Superior temporal gyrus (tissue), 1 donor: ENCODE data around the gene ANKRD6.
A peak's percentile ranks its signal among the peaks of the same experiment; 100 is the strongest.
"Not testable (repeated sequence)": the region's sequence is repeated elsewhere in the genome, so short reads cannot be mapped to it uniquely, and the experiment has no call there.

Experiments used
- DNase-seq: peaks from one replicate; pipeline ENCODE4 v3.0.0-alpha.2; 2016; ENCODE audit errors: extremely low spot score

ANKRD6 gene

DNA sequence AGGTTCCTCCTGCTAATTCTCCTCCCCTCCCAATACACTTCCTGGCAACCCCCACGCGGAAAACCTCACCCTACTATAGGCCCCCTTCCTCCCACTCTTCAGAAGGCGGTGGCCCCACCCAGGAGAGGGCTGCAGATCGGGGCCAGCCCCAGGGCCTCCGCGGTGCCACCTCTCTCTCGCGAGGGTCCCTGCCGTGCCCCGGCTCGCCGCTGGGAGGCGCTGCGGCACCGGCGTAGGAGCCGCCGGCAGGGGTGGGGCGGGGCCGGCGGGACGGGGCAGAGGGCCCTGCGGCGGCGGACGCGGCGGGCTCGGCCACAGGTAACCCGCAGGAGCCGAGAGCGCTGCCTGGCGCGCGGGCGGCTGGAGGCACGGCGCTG is at the start of gene ANKRD6:
TSS of gene ANKRD6 (plus strand) at position 278 of the 377 bp plus-strand sequence. CDS start 133,825 bp downstream, outside the sequence.
- DNase-seq, result peak; percentile 58

DNA sequence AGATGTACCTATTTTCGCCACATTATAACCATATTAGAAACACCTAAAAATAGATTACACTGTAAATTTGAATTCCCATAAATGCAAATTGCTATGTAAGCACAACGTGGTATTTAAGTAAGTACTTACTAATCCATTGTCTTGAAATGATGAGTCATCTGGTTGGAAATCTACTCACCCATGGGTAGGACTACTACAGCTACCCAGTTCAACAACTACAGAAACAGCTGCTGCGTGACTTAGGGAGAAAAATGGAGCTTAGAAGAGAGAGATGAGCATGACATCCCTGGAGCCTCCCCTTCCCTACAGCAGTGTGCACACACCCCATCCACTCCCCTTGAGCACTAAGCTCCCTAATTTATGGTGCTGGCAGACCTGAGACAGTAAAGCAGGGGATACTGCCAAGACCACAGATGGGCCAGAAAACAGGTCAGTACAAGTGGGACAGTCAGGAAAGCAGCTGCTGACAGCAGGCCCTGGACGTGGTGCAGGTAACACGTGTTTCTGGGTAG is 47.7 kb upstream of the ANKRD6 start:
- no peak for DNase-seq

DNA sequence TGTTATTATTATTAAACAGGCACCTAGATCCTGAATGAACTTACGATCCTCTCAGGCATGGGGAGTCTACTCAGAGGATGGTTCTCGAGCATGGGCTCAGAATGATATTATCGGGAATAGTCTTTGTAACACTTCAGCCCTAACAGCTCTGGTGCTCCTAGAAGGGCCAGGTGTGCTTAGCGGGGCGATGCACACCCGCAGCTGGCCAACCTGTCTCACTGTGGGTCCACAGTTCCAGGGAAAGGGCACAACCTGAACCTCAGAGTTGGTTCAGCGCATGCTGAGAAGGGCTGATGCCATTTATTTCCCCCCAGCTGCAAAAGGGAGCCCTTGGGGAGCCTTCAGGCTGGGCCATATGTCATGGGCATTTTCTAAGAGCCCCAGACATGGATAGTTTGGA is 47.1 kb upstream of the ANKRD6 start:
- no peak for DNase-seq

DNA sequence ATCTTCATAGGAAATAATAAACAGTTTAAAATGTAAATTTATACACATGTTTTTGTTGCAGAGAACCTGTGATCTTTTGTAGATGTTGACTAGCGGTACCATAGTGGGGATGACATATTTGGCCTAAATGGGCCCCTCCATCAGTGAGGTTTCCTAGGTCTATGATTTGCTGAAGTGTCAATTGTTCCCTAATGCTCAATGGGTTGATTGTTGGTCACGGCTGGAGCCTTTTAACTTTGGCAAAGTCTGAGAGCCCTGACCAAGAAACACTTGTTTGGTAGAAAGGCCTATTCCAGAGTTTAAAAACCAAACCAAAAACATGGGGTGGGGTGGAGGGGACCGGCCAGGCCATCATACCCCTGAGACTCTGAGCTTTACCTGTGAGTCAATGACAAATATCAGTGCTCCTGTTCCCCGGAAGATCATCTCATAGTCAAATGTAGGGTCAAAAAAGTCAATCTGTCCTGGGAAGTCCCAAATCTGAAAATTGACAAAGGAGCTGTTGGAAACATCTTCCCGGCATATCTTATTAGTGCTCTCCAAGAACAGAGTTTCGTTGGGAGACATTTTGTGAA is 45.9 kb upstream of the ANKRD6 start:
- peak; percentile 46 for DNase-seq

DNA sequence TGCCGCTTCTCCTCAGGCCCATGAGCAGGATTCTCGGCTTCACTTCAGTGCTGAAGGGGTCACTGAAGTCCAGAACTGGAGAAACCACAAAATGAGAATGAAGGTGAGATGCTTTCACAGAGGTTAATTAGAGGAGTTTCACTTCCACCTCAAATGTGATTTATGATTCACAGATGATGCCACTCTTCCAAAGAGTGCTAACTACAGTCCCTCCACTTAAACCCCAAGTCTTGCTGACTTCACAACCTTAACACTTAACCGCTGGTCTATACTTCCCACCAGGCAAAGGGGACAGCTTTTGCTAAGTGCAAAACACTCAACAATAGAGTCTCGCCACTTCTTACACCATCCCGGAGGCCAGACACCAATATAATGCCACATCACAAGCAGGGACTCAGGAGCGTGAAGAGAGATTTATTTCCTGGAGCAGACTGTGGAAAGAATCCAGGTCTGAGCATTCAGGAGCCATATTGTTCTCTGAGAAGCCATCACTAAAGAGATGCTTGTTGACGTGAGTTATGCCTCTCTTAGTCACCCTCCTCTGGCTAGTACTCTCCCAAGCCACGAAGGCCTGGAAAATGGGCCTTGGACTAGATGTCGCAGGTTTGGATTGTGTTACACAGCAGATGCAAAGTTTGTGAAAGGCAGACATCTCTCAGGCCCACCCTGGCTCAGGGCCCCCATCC is 45.3 kb upstream of the ANKRD6 start:
- DNase-seq, result no peak

DNA sequence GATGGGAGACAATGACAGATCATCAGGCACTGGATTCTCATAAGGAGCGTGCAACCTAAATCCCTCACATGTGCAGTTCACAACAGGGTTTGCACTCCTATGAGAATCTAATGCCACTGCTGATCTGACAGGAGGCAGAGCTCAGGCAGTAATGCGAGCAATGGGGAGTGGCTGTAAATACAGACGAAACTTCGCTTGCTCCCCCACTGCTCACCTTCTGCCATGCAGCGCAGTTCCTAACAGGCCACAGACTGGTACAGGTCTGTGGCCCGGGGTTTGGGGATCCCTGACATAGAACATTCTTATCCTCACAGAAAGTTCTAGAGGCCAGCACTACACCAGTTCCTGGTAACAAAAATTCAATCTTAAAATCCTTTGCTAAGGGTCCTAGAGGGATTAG is 44.1 kb upstream of the ANKRD6 start:
- DNase-seq, result no peak

DNA sequence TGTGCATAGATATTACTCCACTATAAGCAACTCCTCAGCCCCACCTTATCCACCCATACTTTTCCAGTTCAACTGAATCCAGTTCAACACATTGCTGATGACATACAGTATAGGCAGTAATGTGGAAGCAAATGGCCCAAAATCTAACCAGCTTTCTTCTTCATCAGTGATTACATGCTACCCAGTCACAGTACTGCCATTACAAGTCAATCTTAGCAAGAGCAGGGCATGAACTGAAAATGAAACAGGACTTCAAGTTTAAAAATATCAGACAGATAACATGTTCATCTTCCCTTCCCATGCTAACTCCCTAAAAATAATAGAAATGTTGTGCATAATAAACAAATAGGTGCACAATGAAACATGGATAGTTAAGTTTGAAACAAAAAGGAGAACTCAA is 40.1 kb upstream of the ANKRD6 start:
- no peak for DNase-seq

DNA sequence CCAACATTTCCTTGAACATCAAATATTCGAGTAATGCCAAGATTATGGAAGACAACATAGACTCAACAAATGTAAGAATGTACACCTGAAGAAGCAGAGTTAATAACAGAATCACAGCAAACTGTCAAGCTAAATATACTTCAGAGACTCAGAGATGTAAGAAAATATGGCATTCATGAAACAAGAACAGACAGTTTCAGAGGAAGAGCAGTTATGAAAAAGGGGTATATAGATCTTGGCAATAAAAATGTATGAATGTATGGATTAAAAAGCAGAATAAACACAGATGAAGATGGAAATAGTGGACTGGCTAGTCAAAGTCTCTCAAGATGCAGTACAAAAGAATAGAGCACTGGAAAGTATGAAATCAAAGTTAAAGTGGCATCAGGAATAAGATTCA is 39.3 kb upstream of the ANKRD6 start:
- DNase-seq, result no peak

DNA sequence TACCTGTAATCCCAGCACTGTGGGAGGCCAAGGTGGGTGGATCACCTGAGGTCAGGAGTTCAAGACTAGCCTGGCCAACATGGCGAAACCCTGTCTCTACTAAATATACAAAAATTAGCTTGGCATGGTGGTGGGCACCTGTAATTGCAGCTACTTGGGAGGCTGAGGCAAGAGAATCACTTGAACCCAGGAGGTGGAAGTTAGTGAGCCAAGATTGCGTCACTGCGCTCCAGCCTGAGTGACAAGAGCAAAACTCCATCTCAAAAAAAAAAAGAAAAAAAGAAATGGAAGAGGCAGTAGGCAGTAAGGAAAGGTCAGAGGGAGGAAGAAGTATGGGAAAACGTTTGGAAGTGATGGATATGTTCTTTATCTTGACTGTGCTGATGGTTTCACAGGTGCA is 35.1 kb upstream of the ANKRD6 start:
- not testable (repeated sequence) for DNase-seq

DNA sequence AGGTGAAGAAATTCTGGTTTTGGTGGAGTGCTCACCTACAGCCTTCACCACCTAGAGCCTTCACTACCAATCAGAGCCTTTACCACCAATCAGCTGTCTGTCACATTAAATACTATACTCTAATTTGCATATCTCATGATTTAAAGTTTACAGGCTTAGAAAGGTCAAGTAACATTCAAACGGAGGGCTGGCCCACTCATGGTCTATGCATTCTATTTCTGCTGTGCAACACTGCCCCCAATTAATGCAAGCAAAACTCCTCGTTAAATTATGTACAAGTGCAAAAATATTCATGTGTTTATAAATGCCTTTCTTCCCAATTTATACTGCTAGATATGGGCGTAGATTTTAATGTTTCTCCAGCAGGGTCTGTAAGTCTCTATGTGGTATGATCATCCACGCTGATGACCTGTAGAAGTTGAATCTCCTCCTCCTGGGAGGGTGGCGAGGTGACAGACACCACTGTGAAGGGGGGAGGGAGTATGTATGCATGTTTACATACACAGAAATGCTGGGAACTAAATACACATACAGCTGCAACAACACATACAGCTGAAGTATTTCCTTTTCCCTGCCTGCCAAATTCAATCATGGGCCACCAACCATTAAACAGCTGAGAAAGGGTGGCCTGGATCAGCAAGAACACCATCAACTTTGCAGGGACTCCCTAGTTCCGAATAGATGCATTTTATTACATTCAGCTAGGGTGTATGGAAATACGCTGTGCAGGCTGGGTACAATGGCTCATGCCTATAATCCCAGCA is 34.0 kb upstream of the ANKRD6 start:
- no peak for DNase-seq

DNA sequence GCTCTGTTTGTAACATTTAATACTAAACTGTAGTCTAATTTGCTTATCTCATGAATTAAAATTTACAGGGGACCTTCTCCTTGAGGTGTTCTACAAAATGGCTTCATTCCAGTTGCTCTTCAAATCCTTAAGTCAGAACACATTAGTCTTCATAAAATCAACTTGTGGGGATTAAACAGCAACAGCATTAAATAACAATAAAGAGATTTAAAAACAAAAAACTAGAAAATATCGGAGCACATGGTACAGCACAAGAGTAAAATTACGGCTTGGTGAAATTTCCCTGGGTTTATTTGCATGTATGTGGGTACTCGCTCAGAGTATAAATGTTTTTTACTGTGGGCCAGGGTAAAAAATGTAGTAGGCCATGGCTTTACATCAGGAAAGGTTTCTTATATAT is 32.9 kb upstream of the ANKRD6 start:
- peak; percentile 7 for DNase-seq

DNA sequence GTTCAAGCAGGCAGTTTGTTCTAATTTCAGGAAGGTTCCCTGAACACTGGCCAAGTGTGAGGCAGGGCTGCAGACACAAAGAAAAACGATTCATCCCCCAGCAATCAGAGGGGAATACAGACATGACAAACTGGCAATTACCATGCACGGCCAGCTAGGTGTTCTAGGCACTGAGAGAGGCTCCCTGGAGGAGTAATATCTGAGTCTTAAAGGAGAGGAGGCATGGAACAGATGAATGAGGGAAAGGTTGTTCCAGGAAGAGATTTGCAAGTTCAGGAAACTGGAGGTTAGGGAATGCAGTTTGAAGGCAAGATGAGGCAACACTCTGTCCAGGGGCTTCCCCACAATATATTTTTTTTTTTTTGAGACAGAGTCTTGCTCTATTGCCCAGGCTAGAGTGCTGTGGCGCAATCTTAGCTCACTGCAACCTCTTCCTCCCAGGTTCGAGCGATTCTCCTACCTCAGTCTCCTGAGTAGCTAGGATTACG is 32.0 kb upstream of the ANKRD6 start:
- DNase-seq, result peak; percentile 44

DNA sequence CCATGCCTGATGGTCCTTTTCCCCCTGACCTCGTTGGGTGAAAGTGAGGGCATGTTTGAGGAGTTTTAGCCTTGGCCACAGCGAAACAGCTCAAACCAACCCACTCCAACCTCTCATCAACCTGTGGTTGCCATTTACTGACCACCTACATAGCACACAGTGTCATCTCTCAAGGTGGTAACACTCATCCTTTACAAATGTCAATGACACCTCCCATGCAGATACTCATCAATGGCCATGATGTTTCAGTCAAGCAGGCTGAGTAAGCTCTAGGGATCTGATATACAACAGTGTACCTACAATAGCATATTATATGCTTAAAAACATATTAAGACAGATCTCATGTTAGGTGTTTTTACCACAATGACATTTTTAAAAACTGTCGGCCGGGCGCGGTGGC is 30.2 kb upstream of the ANKRD6 start:
- DNase-seq, result no peak

DNA sequence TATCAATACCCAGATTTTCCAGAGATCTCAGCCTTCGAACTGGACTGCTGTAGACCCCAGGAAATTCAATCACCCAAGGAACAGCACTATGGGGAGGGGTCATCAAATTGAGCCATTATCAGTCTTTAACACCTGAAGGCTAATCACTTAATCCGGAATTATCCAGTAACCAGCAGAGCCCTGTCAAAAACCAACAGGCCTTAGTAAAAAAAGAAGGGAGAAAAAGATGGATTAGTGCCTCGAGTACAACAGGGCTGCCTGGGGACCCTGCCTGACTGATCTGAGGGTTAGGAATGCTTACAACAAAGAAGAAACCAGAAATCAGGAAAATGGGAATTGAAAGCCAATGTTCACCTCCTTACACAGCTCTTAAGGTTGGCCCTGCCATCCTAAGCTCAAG is 28.4 kb upstream of the ANKRD6 start:
- DNase-seq, result no peak

DNA sequence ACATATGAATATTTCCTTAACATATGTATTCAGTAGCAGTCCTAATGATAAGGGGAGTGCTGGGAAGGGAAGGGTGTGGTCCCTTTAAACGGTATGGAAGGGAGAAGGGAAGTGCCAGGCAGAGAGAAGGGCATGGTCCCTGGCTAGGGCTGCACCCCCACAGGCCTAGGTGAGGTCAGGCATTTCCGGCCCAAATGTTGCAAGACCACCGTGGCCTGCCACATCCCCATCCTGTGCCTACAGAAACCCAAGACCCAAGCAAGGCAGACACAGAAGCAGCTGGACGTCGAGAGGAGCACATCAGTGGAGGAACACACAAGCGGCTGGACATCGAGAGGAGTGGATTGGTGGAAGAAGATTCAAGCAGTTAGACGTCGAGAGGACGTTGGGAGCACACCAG is 26.8 kb upstream of the ANKRD6 start:
- no peak for DNase-seq

DNA sequence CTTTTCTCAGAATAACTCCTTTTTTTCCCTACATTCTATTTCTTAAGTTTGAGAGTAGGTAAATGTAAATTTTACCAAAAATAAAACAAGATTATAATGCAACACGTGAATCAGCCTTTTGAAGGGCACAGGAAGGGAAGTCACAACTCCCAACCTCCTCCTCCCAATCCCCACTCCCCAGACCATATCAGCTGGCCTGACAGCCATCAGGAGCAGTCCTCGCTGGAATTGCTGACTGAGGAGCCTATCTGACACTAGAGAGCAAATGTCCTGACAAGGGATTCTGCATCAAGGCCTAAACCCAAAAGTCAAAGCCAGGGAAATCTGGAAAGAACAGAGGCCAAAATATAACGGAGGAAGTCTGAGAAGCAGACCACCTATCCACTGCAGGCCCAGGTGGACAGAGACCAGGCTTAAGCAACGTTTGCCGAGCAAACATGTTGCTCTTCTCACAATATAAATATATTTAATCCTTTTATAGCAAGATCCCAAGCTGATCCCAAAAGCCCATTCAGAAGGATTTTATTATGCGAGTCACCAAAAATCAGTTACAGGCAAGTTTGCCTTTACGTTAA is 23.4 kb upstream of the ANKRD6 start:
- DNase-seq, result peak; percentile 27

DNA sequence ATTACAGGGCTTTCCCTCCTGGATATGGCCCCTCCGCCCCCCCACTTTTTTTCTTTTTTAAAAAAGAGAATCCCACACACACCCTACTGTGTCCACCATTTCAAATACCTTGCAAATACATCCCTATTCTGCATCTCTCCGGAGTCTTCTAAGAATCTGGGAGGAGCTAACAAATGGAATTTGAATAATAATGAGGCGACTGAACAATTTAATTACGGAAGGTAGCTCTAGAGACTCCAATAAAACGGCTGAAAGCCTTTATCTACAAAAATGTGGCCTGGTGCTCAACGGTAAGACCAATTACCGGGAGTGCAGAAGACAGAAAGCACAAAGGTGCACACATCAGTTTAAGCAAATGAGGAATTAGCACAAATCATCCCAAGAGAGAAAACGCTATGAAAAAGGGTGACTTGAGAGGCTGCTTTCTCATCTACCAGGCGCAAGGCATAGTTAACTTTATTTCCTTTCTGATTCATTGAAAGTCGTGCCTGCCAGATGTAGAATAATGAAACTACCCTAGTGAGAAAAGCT is 22.7 kb upstream of the ANKRD6 start:
- no peak for DNase-seq

DNA sequence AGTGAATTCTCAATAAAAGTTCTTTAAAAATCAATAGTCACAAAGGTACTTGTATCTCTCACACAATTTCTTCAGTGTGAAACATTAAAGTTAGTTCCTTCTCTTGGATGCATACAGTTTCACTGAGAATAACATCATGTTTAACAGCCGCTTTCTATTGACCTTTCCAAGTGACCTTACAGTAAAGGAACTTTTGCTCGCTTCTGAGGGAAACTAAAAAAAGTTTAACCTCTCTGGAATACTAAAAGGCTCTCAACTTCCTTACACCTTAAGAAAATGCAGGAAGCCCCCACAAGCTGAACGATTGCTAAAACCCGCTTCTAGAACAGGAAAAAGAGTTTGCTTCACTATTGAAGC is 22.2 kb upstream of the ANKRD6 start:
- peak; percentile 59 for DNase-seq

DNA sequence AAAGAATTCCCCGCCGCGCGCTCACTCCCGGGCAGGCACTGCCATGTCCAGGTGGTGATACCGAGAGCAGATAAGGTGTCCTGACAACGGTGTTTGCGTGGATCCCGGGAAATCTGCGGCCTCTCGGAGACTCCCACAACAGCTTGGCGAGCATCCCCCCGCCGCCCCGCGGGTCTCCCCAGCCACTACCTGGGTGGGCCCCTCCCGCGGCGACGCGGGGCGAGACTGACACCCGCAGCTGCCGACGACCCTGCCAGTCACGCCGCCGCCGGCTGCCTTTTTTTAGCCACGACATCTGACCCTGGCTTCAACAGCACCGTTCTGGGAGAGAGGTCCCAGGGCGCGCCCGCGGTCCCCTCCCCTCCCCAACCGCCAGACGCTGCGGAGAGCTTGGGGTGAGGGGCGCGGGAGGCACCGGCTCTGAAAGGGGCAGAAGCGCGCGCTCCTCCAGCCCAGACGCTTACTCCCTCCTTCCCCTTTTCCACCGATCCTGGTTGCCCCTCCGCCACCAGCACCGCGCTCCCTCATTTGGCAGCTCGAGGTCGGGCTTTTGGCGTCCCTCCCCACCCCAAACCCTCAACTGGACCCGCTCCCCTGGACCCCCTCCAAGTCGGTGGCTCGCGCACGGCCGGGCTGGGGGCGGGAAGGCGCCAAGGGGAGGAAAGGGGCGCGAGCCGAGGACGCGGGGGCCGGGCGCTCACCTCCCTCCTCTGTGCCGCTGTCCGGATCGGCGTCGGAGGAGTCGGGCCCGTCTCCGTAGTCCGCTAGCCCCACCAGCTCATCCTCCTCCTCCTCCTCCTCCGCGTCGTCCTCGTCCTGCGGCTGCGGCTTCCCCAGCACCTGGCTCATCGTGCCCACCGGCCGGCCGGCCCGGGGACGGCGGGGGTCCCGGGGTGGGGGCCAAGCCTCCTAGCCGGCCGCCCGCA is 21.5 kb upstream of the ANKRD6 start:
- peak; percentile 16 for DNase-seq

DNA sequence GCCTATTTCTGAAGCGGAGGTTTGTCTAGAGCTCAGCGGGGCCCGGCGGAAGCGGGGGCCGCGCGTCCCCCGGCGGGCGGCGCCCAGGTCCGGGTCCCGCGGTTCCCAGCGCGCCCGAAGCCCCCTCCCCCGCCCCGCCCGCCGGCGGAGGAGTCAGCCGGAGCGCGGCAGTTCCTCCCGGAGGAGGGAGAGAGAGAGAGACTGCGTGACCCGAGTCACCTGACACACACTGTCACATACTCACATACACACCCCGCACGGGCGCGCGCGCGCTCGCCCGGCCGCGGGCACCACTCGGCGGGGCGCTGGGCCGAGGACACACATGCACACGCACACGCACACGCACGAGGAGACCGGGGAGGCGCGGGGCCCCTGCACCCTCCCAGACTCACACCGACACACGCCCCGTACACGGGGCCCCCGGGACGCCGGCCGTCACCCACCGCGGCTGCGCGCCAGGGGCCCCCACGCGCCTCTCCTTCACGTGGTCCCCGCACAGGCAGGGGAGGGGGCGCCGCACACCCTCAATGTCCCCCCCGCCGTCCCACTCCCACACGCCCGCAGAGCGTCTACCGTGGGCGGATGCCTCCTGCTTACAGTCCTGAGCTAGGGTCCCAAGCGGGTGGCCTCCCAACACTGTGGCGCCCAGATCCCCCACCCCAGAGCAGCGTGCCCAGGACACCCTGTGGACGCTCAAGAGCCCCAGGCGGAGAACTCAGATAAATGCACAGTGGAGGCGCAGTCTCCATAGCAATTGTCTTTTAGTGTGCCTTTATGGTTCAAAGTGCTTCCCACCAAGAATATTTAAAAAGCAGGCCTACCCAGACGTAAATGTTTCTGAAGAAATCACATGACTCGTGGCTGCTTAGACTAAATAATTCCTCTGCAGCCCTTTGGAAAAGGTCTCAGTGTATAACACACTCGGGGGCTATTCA is 20.6 kb upstream of the ANKRD6 start, which contains the start of gene RRAGD:
TSS of gene RRAGD (minus strand) at position 203 of the 935 bp plus-strand sequence. CDS start 280 bp downstream, outside the sequence.
- DNase-seq, result peak; percentile 83
